ENCODE measurements around the gene LANCL1.

GRCh38 chr2:210519594-210519993 lies 43.0 kb upstream of the LANCL1 start:
- no peak for TF ChIP-seq CTCF (tag by site-specific recombination; IDR thresholded peaks at IDR 0.05)
- TF ChIP-seq ZBTB8A (tag by site-specific recombination; IDR thresholded peaks at IDR 0.05) = no peak
- no peak for TF ChIP-seq ZSCAN16 (tag by site-specific recombination; IDR thresholded peaks at IDR 0.05)
- no peak for TF ChIP-seq TCF7L2 (IDR thresholded peaks at IDR 0.05; ENCODE audit: borderline replicate concordance, low read depth, low read length)
- TF ChIP-seq ZNF302 (tag by site-specific recombination; IDR thresholded peaks at IDR 0.05; ENCODE audit: low read depth) = no peak
- no peak for TF ChIP-seq ZNF423 (tag by site-specific recombination; IDR thresholded peaks at IDR 0.05)
- TF ChIP-seq ZNF175 (tag by site-specific recombination; IDR thresholded peaks at IDR 0.05) = no peak
- TF ChIP-seq ZNF362 (tag by site-specific recombination; IDR thresholded peaks at IDR 0.05) = no peak
- TF ChIP-seq ZNF549 (tag by site-specific recombination; IDR thresholded peaks at IDR 0.05) = no peak
- TF ChIP-seq ZNF112 (tag by site-specific recombination; IDR thresholded peaks at IDR 0.05) = no peak
- no peak for TF ChIP-seq SETDB1 (IDR thresholded peaks at IDR 0.05; ENCODE audit: insufficient read length, low read length)
- TF ChIP-seq MEIS1 (CRISPR knock-in tag; IDR thresholded peaks at IDR 0.05; ENCODE audit: borderline replicate concordance) = no peak
